Neutrophil (primary cell): Measurements from ENCODE around the gene OR2B2.

Experiments used
- H3K27ac ChIP-seq: fragments of 200-600 bp; sonication (generic); 2 replicates; pipeline ENCODE4 v1.5.1; 2016; ENCODE audit warnings: mild to moderate bottlenecking, moderate library complexity
- H3K27me3 ChIP-seq: fragments of 200-600 bp; sonication (generic); 2 replicates; pipeline ENCODE4 v1.6.0; 2016; ENCODE audit warnings: mild to moderate bottlenecking
- H3K36me3 ChIP-seq: fragments of 200-600 bp; sonication (generic); 2 replicates; pipeline ENCODE4 v1.5.1; 2017
- H3K4me1 ChIP-seq, 2 experiments: fragments of 200-600 bp in 1 of 2; sonication (generic) in 1 of 2; 1 replicate in 1 of 2; 2 replicates in 1 of 2; pipeline versions ENCODE4 v1.5.1 to v1.6.1; 2013 to 2016; ENCODE audit warnings: low read depth in 1 of 2, low read length in 1 of 2, mild to moderate bottlenecking in 1 of 2, moderate library complexity in 1 of 2; ENCODE audit not compliant: control insufficient read depth in 1 of 2, insufficient read depth in 1 of 2
- H3K4me3 ChIP-seq, 2 experiments: fragments of 200-600 bp in 1 of 2; sonication (generic) in 1 of 2; 1 replicate in 1 of 2; 2 replicates in 1 of 2; pipeline ENCODE4 v1.5.1; 2013 to 2016; ENCODE audit warnings: low read depth in 1 of 2, low read length in 1 of 2, mild to moderate bottlenecking in 1 of 2, moderate library complexity in 1 of 2
- H3K9me3 ChIP-seq: fragments of 200-600 bp; sonication (generic); 2 replicates; pipeline ENCODE4 v1.5.1; 2016
- CTCF ChIP-seq: fragments of 200-600 bp; sonication (generic); IDR thresholded peaks from 2 replicates; pipeline ENCODE4 v1.5.1; 2016; ENCODE audit warnings: antibody characterized with exemption

OR2B2 gene

GRCh38 chr6:27891320-27891875 lies 20.8 kb downstream of the OR2B2 start:
- no peak overlapping the region for H3K27ac ChIP-seq
- peaks cover 50 to 66% of the 10 kb centered on the region in 2 experiments for H3K4me1 ChIP-seq
- H3K36me3 ChIP-seq: no peaks in the 10 kb centered on the region
- peaks cover 7% of the 10 kb centered on the region for H3K27me3 ChIP-seq
- no peaks in the 10 kb centered on the region for H3K9me3 ChIP-seq
- peak overlapping the region in 1 of 2 experiments; percentile 55 for H3K4me3 ChIP-seq
- no peak for TF ChIP-seq CTCF

- Histone ChIP-seq H3K27me3 (peaks cover 14% of the 10 kb centered on the region), H3K4me3 (peak overlapping the region; percentile 42 to 55), H3K27ac (peak overlapping the region; percentile 46), H3K9me3 (no peaks in the 10 kb centered on the region), H3K4me1 (peaks cover 43 to 59% of the 10 kb centered on the region in 2 experiments), H3K36me3 (no peaks in the 10 kb centered on the region)
- no peak for TF ChIP-seq CTCF
These were observed 21.5 kb downstream of the OR2B2 start for GRCh38 chr6:27890445-27891319.

- no peaks in the 10 kb centered on the region for H3K36me3 ChIP-seq
- H3K27ac ChIP-seq: no peak overlapping the region
- no peak for TF ChIP-seq CTCF
- H3K9me3 ChIP-seq: no peaks in the 10 kb centered on the region
- H3K4me1 ChIP-seq: peaks cover 36 to 50% of the 10 kb centered on the region in 2 experiments
- peak overlapping the region; percentile 42 to 55 for H3K4me3 ChIP-seq
- H3K27me3 ChIP-seq: peaks cover 22% of the 10 kb centered on the region
These were observed 22.4 kb downstream of the OR2B2 start for GRCh38 chr6:27889628-27890444.

- Histone ChIP-seq H3K27me3 (peaks cover 24% of the 10 kb centered on the region), H3K9me3 (no peaks in the 10 kb centered on the region), H3K36me3 (no peaks in the 10 kb centered on the region), H3K27ac (no peak overlapping the region), H3K4me1 (peaks cover 30 to 44% of the 10 kb centered on the region in 2 experiments), H3K4me3 (no peak overlapping the region)
- no peak for TF ChIP-seq CTCF
These were observed 22.9 kb downstream of the OR2B2 start for GRCh38 chr6:27889275-27889627.

GRCh38 chr6:27888566-27888965 lies 23.6 kb downstream of the OR2B2 start:
- Histone ChIP-seq H3K27ac (no peak overlapping the region), H3K27me3 (peaks cover 24% of the 10 kb centered on the region), H3K4me3 (no peak overlapping the region), H3K36me3 (no peaks in the 10 kb centered on the region), H3K9me3 (no peaks in the 10 kb centered on the region), H3K4me1 (peaks cover 25 to 38% of the 10 kb centered on the region in 2 experiments)
- TF ChIP-seq CTCF: no peak
